ENCODE data around the gene ZRANB3. TPM values are rescaled to one million over a fixed set of nuclear protein-coding genes. Genes with fewer than 3 reads are reported as not detected.

The ZRANB3 gene
- total RNA-seq, 1 experiment from 2014 or later, result 12.0 TPM

- H3K79me2 ChIP-seq (ENCODE audit: insufficient read depth, low read length), result no peaks in the 10 kb centered on the region
- ATAC-seq, result no peak
- H3K27me3 ChIP-seq (ENCODE audit: insufficient read depth, low read length), result no peaks in the 10 kb centered on the region
- H3K27ac ChIP-seq (ENCODE audit: low read depth, low read length), result no peak overlapping the region
- H3K4me2 ChIP-seq (ENCODE audit: low read length), result no peak overlapping the region
- TF ChIP-seq CBX3 (IDR thresholded peaks at IDR 0.05; ENCODE audit: low read depth) (no peak), TCF7L2 (IDR thresholded peaks at IDR 0.05; ENCODE audit: borderline replicate concordance, extremely low read depth, insufficient read depth, insufficient read length) (no peak), CEBPB (IDR thresholded peaks at IDR 0.05; ENCODE audit: low read depth) (no peak), ZNF274 (IDR thresholded peaks at IDR 0.05; ENCODE audit: low read depth, low read length) (no peak), ZFX (IDR thresholded peaks at IDR 0.05) (no peak), ELF1 (IDR thresholded peaks at IDR 0.05; ENCODE audit: borderline replicate concordance, low read depth) (no peak), FOSL1 (IDR thresholded peaks at IDR 0.05; ENCODE audit: low read depth) (no peak), JUND (IDR thresholded peaks at IDR 0.05) (no peak), POLR2AphosphoS5 (IDR thresholded peaks at IDR 0.05; ENCODE audit: low read depth, low read length) (no peak), SP1 (IDR thresholded peaks at IDR 0.05; ENCODE audit: low read depth) (no peak), CTCF (IDR thresholded peaks at IDR 0.05 in 2 of 3, conservative IDR thresholded peaks at IDR 0.05 in 1 of 3; ENCODE audit: borderline replicate concordance in 1 of 3, insufficient read depth in 1 of 3, low read depth in 2 of 3, low read length in 2 of 3) (no peak), POLR2A (IDR thresholded peaks at IDR 0.05; ENCODE audit: borderline replicate concordance, extremely low read depth, insufficient read depth, insufficient read length) (no peak), EZH2phosphoT487 (IDR thresholded peaks at IDR 0.05; ENCODE audit: borderline replicate concordance) (no peak), RAD21 (IDR thresholded peaks at IDR 0.05; ENCODE audit: low read depth) (no peak), EGR1 (IDR thresholded peaks at IDR 0.05; ENCODE audit: low read depth) (no peak), SIN3A (IDR thresholded peaks at IDR 0.05; ENCODE audit: low read depth) (no peak), MAX (IDR thresholded peaks at IDR 0.05) (no peak)
- no peaks in the 10 kb centered on the region for H3K9me2 ChIP-seq (ENCODE audit: insufficient read depth)
- RAD21 ChIA-PET (ENCODE audit: low non-redundant PET in 1 of 2, low total read pairs in 2 of 2, uncharacterized antibody in 2 of 2, unreplicated experiment in 2 of 2), result no interaction called here
- intact Hi-C loops (cut with micrococcal nuclease), result no loop called here
- H4K20me1 ChIP-seq (ENCODE audit: insufficient read depth), result no peaks in the 10 kb centered on the region
- H3K9me3 ChIP-seq (ENCODE audit: control insufficient read depth in 1 of 2, insufficient read depth in 1 of 2, low read depth in 1 of 2, low read length in 2 of 2), result no peaks in the 10 kb centered on the region
- no peak overlapping the region for H2AFZ ChIP-seq (ENCODE audit: low read depth, low read length, poor library complexity, severe bottlenecking)
- H3K4me1 ChIP-seq (ENCODE audit: control insufficient read depth in 1 of 2, insufficient read depth in 2 of 2, low read length in 2 of 2), result no peaks in the 10 kb centered on the region
- H3K36me3 ChIP-seq (ENCODE audit: control insufficient read depth in 1 of 2, insufficient read depth in 2 of 2, low read length in 2 of 2), result no peaks in the 10 kb centered on the region
- no peak overlapping the region for H3K9ac ChIP-seq (ENCODE audit: low read length)
- POLR2A ChIA-PET, result no interaction called here
- BruUV-seq (replicated peaks), result no TSS peak
- CTCF ChIA-PET, result no interaction called here
- DNase-seq (ENCODE audit: low read depth, low spot score), result no peak
- no peak overlapping the region for H3K4me3 ChIP-seq (replicated peaks in 1 of 2; ENCODE audit: low read depth in 1 of 2, low read length in 2 of 2)
Observed at GRCh38 chr2:135304694-135305093, 226.3 kb downstream of the ZRANB3 start.

Measured in HCT116 (cell line).